ENCODE measurements around the gene FAM180B. TPM values are rescaled to one million over a fixed set of nuclear protein-coding genes. Genes with fewer than 3 reads are reported as not detected.
"Not testable (repeated sequence)": the region's sequence is repeated elsewhere in the genome, so short reads cannot be mapped to it uniquely, and the experiment has no call there.

The FAM180B gene, protein sequence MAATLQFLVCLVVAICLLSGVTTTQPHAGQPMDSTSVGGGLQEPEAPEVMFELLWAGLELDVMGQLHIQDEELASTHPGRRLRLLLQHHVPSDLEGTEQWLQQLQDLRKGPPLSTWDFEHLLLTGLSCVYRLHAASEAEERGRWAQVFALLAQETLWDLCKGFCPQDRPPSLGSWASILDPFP
- polyA plus RNA-seq, result not detected

- no peak within 1 kb of the TSS for H3K27ac Mint-ChIP-seq
- peaks cover 0 to 3% (median 0%) of the 10 kb centered on the region in 3 donors for H3K4me1 Mint-ChIP-seq
- peak within 1 kb of the TSS in 1 of 4 donors; percentile 16 for H3K4me3 Mint-ChIP-seq
- H3K9me3 Mint-ChIP-seq, result no peaks in the 10 kb centered on the region
- H3K36me3 Mint-ChIP-seq, result peaks cover 3% of the 10 kb centered on the region
- H3K27me3 Mint-ChIP-seq, result no peaks in the 10 kb centered on the region
These were observed at the start of gene FAM180B for GRCh38 chr11:47586098-47586855. FAM180B (plus strand) TSS chr11:47586678; CDS start chr11:47586769, 91 bp downstream.

DNA sequence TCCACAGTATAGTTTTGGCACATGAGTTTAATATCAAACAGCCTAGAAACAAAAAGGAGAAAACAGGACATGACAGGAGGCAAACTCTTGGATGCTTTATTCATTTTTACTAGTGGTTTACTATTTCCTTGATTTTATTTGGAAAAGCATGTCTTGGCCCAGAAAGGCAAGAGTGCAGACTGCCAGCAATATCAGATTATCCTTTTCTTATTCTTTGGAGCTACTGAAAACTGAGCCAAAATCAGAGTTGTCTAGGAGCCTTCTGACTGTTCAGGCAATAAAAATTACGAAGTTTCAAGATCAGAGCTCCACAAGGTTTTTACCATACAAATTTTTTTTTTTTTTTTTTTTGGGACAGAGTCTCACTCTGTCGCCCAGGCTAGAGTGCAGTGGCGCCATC is 49.6 kb upstream of the FAM180B start:
- H3K36me3 Mint-ChIP-seq, result peaks cover 2% of the 10 kb centered on the region
- H3K27me3 Mint-ChIP-seq, result no peaks in the 10 kb centered on the region
- H3K4me1 Mint-ChIP-seq, result peaks cover 43 to 47% (median 45%) of the 10 kb centered on the region in 3 donors
- H3K27ac Mint-ChIP-seq, result no peak overlapping the region
- H3K4me3 Mint-ChIP-seq, result no peak overlapping the region
- H3K9me3 Mint-ChIP-seq, result no peaks in the 10 kb centered on the region

- Mint-ChIP-seq H3K4me3 (peak overlapping the region in 2 of 4 donors; percentile 61 to 65), H3K36me3 (peaks cover 2% of the 10 kb centered on the region), H3K27me3 (no peaks in the 10 kb centered on the region), H3K9me3 (no peaks in the 10 kb centered on the region), H3K27ac (peak overlapping the region in 1 of 3 donors; percentile 39), H3K4me1 (peaks cover 43 to 51% (median 50%) of the 10 kb centered on the region in 3 donors)
These were observed 47.5 kb upstream of the FAM180B start for GRCh38 chr11:47538741-47539565.

DNA sequence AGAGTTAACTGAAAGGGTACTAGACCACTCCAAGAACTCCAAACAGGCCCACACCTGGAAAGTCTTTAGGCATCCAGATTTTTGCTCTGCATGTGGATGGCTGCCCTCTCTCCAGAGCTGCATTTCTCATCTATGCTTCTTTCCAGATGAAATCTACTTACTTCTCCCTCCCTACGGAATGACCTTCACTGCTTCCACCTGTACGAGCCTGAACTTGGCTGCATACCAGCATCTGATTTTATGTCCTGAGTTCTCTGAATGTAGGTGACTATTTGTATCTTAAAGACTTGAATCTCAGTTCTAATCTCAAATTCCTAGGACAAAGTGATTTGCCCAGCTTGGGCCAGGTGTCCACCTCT is 46.8 kb upstream of the FAM180B start:
- Mint-ChIP-seq H3K4me1 (peaks cover 46 to 57% (median 55%) of the 10 kb centered on the region in 3 donors), H3K4me3 (peak overlapping the region in 2 of 4 donors; percentile 45 to 65), H3K27ac (peak overlapping the region; percentile 22 to 76 (median 32)), H3K36me3 (peaks cover 2% of the 10 kb centered on the region), H3K9me3 (no peaks in the 10 kb centered on the region), H3K27me3 (no peaks in the 10 kb centered on the region)

DNA sequence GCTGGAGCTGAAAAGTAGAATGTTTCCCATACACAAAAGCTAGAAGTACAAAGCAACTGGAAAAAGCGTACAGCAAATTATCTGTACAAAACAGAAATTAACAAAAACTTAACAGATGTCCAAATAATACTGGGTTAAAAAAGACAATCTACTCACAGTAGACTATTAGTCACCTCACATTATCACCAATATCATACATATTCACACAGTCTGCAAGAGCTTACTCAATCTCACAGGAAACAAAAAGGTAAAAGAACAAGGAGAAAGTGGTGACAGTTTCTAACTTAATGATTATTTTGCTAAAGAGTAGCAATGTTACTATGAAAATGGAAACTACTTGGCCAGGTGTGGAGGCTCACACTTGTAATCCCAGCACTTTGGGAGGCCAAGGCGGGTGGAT is 45.4 kb upstream of the FAM180B start:
- H3K36me3 Mint-ChIP-seq, result peaks cover 2% of the 10 kb centered on the region
- H3K9me3 Mint-ChIP-seq, result no peaks in the 10 kb centered on the region
- H3K4me3 Mint-ChIP-seq, result peak overlapping the region in 3 of 4 donors; percentile 6 to 66 (median 65)
- no peaks in the 10 kb centered on the region for H3K27me3 Mint-ChIP-seq
- peaks cover 41 to 59% (median 50%) of the 10 kb centered on the region in 3 donors for H3K4me1 Mint-ChIP-seq
- H3K27ac Mint-ChIP-seq, result peak overlapping the region in 2 of 3 donors; percentile 25 to 53

GRCh38 chr11:47545298-47545697 is 41.2 kb upstream of the FAM180B start:
- Mint-ChIP-seq H3K27ac (no peak overlapping the region), H3K4me1 (peaks cover 39 to 47% (median 46%) of the 10 kb centered on the region in 3 donors), H3K4me3 (no peak overlapping the region), H3K9me3 (no peaks in the 10 kb centered on the region), H3K27me3 (no peaks in the 10 kb centered on the region), H3K36me3 (peaks cover 5% of the 10 kb centered on the region)

DNA sequence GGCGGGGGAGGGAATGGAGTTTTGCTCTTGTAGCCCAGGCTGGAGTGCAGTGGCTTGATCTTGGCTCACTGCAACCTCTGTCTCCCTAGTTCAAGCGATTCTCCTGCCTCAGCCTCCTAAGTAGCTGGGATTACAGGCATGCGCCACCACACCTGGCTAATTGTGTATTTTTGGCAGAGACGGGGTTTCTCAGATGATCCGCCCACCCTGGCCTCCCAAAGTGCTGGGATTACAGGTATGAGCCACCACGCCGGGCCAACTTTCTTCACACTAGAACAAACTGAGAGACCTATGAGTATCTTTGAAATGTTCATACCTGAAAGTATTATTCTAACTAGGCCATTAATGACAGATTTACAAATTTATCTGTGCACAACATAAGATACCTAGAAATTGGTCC is 40.2 kb upstream of the FAM180B start:
- H3K36me3 Mint-ChIP-seq, H3K9me3 Mint-ChIP-seq, H3K27me3 Mint-ChIP-seq: not testable (repeated sequence)
- peak overlapping the region in 1 of 4 donors; percentile 28 for H3K4me3 Mint-ChIP-seq
- H3K27ac Mint-ChIP-seq, result peak overlapping the region in 1 of 3 donors; percentile 76
- peaks cover 39 to 46% (median 46%) of the 10 kb centered on the region in 3 donors for H3K4me1 Mint-ChIP-seq

DNA sequence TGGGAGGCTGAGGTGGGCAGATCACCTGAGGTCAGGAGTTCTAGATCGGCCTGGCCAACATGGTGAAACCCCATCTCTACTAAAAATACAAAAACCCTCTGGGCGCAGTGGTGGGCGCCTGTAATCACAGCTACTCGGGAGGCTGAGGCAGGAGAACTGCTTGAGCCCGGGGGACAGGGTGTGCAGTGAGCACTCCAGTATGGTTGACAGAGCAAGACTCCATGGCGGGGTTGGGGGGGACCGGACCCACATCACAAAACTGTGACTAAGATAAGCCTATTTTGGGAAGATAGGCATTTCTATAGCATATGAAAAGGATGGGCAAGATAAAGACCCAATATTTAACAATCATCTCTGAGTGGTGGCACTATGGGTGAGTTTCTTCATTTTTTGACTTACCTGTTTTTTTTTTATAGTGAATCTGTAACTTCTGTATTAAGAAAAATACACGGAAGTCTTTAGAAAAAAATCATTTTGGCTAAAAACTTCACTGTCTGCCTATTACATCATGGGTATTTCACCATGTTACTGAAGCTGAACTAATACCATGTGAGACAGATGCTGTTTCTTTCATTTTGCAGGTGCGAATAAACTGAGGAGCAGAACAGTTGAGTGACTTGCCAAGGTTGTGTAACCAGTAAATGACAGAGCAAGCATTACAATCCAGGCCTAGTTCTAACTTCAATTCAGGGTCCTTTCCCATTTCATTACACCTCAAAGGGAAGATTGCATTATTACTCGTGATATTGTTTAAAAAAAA is 36.0 kb upstream of the FAM180B start:
- Mint-ChIP-seq H3K4me3 (peak overlapping the region in 3 of 4 donors; percentile 96 to 98 (median 98)), H3K9me3 (no peaks in the 10 kb centered on the region), H3K4me1 (peaks cover 27 to 37% (median 37%) of the 10 kb centered on the region in 3 donors), H3K27ac (peak overlapping the region; percentile 68 to 98 (median 92)), H3K36me3 (peaks cover 3% of the 10 kb centered on the region), H3K27me3 (no peaks in the 10 kb centered on the region)

- peak overlapping the region; percentile 96 to 98 (median 97) for H3K4me3 Mint-ChIP-seq
- peaks cover 3% of the 10 kb centered on the region for H3K36me3 Mint-ChIP-seq
- no peaks in the 10 kb centered on the region for H3K27me3 Mint-ChIP-seq
- no peaks in the 10 kb centered on the region for H3K9me3 Mint-ChIP-seq
- H3K4me1 Mint-ChIP-seq, result peaks cover 27 to 37% (median 37%) of the 10 kb centered on the region in 3 donors
- H3K27ac Mint-ChIP-seq, result peak overlapping the region; percentile 92 to 98 (median 97)
These were observed 35.4 kb upstream of the FAM180B start for GRCh38 chr11:47551086-47551485.

DNA sequence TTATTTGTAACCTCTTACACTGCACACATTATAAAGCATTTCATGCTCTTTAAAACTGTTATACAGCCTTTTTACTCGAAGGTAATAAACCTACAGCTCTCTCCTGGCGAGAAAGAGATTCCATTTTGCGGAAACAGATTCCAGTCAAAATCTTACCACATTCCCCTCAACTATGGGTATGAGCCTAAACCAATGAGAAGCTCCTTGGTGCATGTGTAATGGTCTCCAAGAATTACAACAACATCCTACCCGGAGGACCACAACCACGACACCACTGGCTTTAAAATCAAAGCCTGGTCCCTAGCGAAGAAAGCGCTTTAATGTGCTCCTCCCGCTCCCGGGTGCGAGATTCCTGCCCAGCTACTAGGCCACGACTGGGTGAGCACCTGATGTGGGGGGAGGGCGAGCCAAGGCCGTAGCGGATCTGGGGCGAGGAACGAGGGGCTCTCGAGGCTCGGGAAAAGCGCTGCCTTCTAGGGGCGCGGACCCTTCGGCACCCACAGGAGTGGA is 34.4 kb upstream of the FAM180B start:
- Mint-ChIP-seq H3K27me3 (no peaks in the 10 kb centered on the region), H3K4me3 (peak overlapping the region; percentile 96 to 98 (median 97)), H3K4me1 (peaks cover 25 to 34% (median 33%) of the 10 kb centered on the region in 3 donors), H3K9me3 (no peaks in the 10 kb centered on the region), H3K27ac (peak overlapping the region; percentile 92 to 98 (median 97)), H3K36me3 (peaks cover 3% of the 10 kb centered on the region)

DNA sequence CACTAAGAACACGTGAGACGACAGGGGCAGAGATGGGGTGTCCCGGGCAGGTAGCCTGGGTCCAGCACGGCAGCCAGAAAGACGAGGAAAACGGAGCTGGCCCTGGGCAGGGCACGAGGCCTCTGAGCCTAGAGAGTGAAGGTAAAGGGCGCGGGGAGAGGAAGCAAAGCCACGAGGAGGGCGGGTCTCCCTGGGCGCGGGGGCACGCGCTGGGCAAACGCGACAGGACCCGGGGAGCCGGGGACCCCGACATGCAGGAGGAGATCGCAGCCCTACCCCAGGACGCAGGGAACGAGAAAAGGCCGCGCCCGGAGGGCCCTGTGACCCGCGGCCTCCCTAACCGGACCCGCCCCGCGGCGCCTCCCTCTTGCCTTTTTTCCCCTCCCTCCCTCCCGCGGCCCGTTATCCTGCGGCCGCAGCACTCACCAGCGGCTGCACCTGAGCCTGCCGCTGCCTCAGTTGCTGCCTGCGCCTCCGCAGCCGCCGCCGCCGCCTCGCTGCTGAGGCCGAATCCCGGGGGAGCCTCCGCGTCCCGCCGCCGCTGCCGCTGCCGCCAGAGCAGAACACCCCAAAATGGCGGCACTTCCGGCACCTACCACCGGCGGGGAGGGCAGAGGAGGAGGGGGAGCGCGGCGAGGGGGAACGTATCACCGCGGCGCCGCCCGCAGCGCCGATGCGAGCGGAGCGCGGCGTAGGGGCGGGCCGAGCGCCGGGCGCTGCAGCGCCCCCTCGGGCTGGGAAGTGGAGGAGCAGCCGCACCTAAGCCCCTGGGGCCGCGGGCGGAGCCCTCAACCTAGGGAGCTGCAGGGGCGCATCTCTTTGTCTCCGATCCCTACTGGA is 33.7 kb upstream of the FAM180B start, which contains the start of gene CELF1:
Gene CELF1 (minus strand): TSS at position 567 of the 840 bp plus-strand sequence. CDS start 53,609 bp downstream, outside the sequence.
- peak within 1 kb of the TSS; percentile 92 to 98 (median 97) for H3K27ac Mint-ChIP-seq
- H3K4me1 Mint-ChIP-seq, result peaks cover 25 to 32% (median 30%) of the 10 kb centered on the region in 3 donors
- H3K4me3 Mint-ChIP-seq, result peak within 1 kb of the TSS; percentile 96 to 98 (median 97)
- no peaks in the 10 kb centered on the region for H3K36me3 Mint-ChIP-seq
- no peaks in the 10 kb centered on the region for H3K27me3 Mint-ChIP-seq
- H3K9me3 Mint-ChIP-seq, result no peaks in the 10 kb centered on the region

DNA sequence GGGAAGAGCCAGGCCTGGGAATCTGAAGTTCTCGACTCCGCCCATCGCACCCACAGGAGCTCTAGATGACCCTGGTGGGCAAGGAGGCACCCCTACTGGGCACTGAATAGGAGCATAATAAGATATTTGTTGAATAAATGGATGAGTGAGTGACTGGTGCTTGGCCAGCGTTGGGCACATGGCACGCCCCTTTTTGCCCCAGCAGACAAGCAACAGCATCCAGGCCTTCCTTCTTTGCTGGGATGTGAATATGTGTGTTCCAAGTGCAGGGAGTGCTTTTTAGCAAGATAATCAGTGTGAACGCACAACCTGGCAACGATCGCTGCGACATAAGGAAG is 33.1 kb upstream of the FAM180B start:
- H3K9me3 Mint-ChIP-seq, result no peaks in the 10 kb centered on the region
- no peaks in the 10 kb centered on the region for H3K36me3 Mint-ChIP-seq
- H3K4me3 Mint-ChIP-seq, result peak overlapping the region; percentile 83 to 98 (median 97)
- no peaks in the 10 kb centered on the region for H3K27me3 Mint-ChIP-seq
- H3K27ac Mint-ChIP-seq, result peak overlapping the region; percentile 82 to 98 (median 92)
- H3K4me1 Mint-ChIP-seq, result peaks cover 21 to 29% (median 25%) of the 10 kb centered on the region in 3 donors

DNA sequence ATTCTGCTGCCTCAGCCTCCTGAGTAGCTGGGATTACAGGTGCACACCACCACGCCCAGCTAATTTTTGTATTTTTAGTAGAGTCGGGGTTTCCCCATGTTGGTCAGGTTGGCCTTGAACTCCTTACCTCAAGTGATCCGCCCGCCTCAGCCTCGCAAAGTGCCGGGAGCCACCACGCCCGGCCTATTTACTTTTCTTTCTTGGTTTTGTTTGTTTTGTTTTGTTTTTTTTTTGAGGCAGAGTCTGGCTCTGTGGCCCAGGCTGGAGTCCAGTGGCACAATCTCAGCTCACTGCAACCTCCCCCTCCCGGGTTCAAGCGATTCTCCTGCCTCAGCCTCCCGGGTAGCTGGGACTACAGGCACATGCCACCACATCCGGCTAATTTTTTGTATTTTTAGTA is 29.5 kb upstream of the FAM180B start:
- H3K4me3 Mint-ChIP-seq, H3K36me3 Mint-ChIP-seq, H3K27me3 Mint-ChIP-seq, H3K9me3 Mint-ChIP-seq, H3K4me1 Mint-ChIP-seq, H3K27ac Mint-ChIP-seq: not testable (repeated sequence)

Data from IgD-negative memory B cell (primary cell).